ENCODE measurements around the gene KIF18B.

The KIF18B gene

GRCh38 chr17:44915862-44916780 lies 31.5 kb downstream of the KIF18B start:
- no peak for DNase-seq

- no peak for DNase-seq
Observed at GRCh38 chr17:44915321-44915726, 32.2 kb downstream of the KIF18B start, which contains the start of gene GFAP. GFAP (minus strand) TSS chr17:44915500; CDS start chr17:44915486, 14 bp downstream.

- no peak for DNase-seq
Observed at GRCh38 chr17:44914698-44915271, 32.8 kb downstream of the KIF18B start.

- no peak for DNase-seq
Observed at GRCh38 chr17:44914148-44914547, 33.4 kb downstream of the KIF18B start.

- DNase-seq, result no peak
Observed at GRCh38 chr17:44913676-44914075, 33.9 kb downstream of the KIF18B start.

GRCh38 chr17:44912763-44913544 lies 34.6 kb downstream of the KIF18B start:
- DNase-seq, result no peak

GRCh38 chr17:44911133-44912001 lies 36.2 kb downstream of the KIF18B start:
- DNase-seq, result peak; percentile 44

GRCh38 chr17:44910231-44911106 lies 37.1 kb downstream of the KIF18B start:
- DNase-seq, result no peak

GRCh38 chr17:44909681-44910144 lies 37.9 kb downstream of the KIF18B start:
- no peak for DNase-seq

GRCh38 chr17:44908761-44909326 lies 38.7 kb downstream of the KIF18B start:
- no peak for DNase-seq

- no peak for DNase-seq
Observed at GRCh38 chr17:44907729-44908470, 39.7 kb downstream of the KIF18B start.

- DNase-seq, result no peak
Observed at GRCh38 chr17:44906763-44907728, 40.5 kb downstream of the KIF18B start.

- DNase-seq, result no peak
Observed at GRCh38 chr17:44906010-44906646, 41.4 kb downstream of the KIF18B start.

- DNase-seq, result no peak
Observed at GRCh38 chr17:44905006-44906000, 42.3 kb downstream of the KIF18B start.

- DNase-seq, result no peak
Observed at GRCh38 chr17:44904001-44904984, 43.3 kb downstream of the KIF18B start.

Data from stimulated activated CD4-positive, alpha-beta T cell treated with anti-CD3 and anti-CD28 coated beads, Interleukin-1b, Interleukin-23, amount 100 ng/mL, for 48 hours (primary cell).